Dendritic cell treated with granulocyte-macrophage colony-stimulating factor and Interleukin-4, amounts not matched to agents 40 ng/mL and 50 ng/mL, for 4 days (primary cell): Measurements from ENCODE around the gene KCND3.

Experiments used
- H3K27ac Mint-ChIP-seq: one replicate; pipeline ENCODE4 v1.8.0; 2022; ENCODE audit warnings: mild to moderate bottlenecking, mixed read lengths
- H3K27me3 Mint-ChIP-seq: one replicate; pipeline ENCODE4 v1.8.0; 2022; ENCODE audit warnings: mild to moderate bottlenecking, mixed read lengths
- H3K36me3 Mint-ChIP-seq: one replicate; pipeline ENCODE4 v1.8.0; 2022; ENCODE audit warnings: low read depth, mixed read lengths
- H3K4me1 Mint-ChIP-seq: one replicate; pipeline ENCODE4 v1.8.0; 2022; ENCODE audit warnings: low read depth, mixed read lengths
- H3K4me3 Mint-ChIP-seq: one replicate; pipeline ENCODE4 v1.8.0; 2022; ENCODE audit warnings: mild to moderate bottlenecking, moderate library complexity, mixed read lengths
- H3K9me3 Mint-ChIP-seq: one replicate; pipeline ENCODE4 v1.8.0; 2022; ENCODE audit warnings: mixed read lengths
- intact Hi-C: fragments of 100-400 bp; cut with micrococcal nuclease; formaldehyde crosslinking; loops from one replicate; pipeline ENCODE4 v1.15.0; 2022

Gene KCND3

DNA sequence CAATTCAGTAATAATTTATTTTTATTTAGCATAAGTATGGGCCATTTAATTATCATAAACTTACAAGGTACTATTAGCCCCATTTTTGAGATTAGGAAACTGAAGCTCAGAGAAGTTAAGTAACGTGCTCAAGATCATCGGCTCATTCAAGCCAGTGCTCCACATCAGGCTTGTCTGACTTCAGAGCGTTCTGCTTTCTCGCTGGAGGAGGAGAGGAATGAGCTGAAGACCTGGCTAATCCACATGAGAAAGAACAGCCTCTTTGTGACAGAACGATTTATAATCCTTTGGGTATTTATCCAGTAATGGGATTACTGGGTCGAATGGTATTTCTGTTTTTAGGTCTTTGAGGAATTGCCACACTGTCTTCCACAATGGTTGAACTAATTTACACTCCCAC, 194.1 kb downstream of the KCND3 start:
- Mint-ChIP-seq H3K4me1 (peaks cover 7% of the 10 kb centered on the region), H3K36me3 (no peaks in the 10 kb centered on the region), H3K4me3 (no peak overlapping the region), H3K9me3 (no peaks in the 10 kb centered on the region), H3K27ac (no peak overlapping the region), H3K27me3 (peaks cover 15% of the 10 kb centered on the region)
- intact Hi-C loops, result no loop called here

DNA sequence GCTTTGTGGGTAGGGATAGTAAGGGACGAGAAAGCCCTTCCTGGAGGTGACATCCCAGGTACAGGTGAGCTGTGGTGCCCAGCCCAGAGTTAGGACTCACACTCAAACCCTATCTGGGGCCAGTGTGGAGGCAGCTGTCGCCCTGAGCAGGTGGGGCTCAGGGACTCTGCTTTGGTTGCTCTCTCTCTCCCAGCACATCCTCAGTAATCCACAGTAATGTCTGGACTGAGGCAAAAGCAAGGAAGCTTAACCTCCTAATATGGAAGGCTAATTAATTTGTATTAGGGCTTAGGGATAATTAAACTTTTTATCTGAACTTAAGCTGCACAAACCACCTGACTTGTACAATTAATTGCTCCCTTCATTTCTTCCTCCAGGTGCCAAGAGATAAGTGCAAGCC, 195.5 kb downstream of the KCND3 start:
- Mint-ChIP-seq H3K4me1 (peaks cover 7% of the 10 kb centered on the region), H3K27ac (no peak overlapping the region), H3K27me3 (peaks cover 16% of the 10 kb centered on the region), H3K36me3 (no peaks in the 10 kb centered on the region), H3K4me3 (no peak overlapping the region), H3K9me3 (no peaks in the 10 kb centered on the region)
- intact Hi-C loops, result no loop called here

DNA sequence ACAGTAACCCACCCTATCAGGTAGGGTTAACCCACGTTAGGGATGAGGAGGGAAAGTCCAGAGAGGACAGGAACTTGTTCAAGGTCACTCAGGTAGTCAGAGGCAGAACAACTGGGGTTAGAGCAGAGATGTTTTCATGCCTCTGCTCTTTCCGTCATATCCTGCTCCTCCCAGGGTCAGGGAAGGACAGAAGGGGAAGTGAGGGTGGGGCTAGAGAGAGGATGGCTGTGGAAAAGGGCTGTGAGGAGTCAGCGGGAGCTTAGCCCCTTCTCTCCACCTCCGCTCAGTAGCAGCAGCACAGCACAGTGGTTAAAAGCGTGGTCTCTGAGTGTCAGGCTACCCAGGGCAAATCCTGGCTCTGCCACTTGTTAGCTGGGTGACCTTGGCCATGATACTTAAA, 197.2 kb downstream of the KCND3 start:
- Mint-ChIP-seq H3K4me1 (peaks cover 7% of the 10 kb centered on the region), H3K36me3 (no peaks in the 10 kb centered on the region), H3K4me3 (no peak overlapping the region), H3K27me3 (peaks cover 16% of the 10 kb centered on the region), H3K27ac (no peak overlapping the region), H3K9me3 (no peaks in the 10 kb centered on the region)
- intact Hi-C loops, result no loop called here

DNA sequence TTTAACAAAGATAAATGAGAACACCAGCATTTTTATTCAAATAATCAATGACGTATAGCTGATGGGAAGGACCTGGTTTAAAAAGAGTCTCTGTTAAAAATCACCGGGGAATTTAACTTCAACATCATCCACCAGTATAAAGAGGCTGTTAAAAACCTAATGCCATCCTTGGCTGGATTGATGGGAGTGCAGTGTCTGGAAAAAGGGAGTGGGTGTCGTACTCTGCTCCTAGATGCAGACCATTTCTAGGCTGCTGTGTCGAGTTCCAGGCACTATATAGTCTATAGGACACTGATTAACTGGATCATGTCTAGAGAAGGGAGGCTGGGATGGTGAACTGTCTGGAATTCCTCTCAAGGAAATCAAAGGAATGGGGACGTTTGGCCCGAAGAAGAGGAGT, 197.7 kb downstream of the KCND3 start:
- H3K27me3 Mint-ChIP-seq, result peaks cover 16% of the 10 kb centered on the region
- H3K36me3 Mint-ChIP-seq, result no peaks in the 10 kb centered on the region
- H3K9me3 Mint-ChIP-seq, result no peaks in the 10 kb centered on the region
- H3K4me1 Mint-ChIP-seq, result peaks cover 7% of the 10 kb centered on the region
- H3K4me3 Mint-ChIP-seq, result no peak overlapping the region
- intact Hi-C loops, result no loop called here
- H3K27ac Mint-ChIP-seq, result no peak overlapping the region

DNA sequence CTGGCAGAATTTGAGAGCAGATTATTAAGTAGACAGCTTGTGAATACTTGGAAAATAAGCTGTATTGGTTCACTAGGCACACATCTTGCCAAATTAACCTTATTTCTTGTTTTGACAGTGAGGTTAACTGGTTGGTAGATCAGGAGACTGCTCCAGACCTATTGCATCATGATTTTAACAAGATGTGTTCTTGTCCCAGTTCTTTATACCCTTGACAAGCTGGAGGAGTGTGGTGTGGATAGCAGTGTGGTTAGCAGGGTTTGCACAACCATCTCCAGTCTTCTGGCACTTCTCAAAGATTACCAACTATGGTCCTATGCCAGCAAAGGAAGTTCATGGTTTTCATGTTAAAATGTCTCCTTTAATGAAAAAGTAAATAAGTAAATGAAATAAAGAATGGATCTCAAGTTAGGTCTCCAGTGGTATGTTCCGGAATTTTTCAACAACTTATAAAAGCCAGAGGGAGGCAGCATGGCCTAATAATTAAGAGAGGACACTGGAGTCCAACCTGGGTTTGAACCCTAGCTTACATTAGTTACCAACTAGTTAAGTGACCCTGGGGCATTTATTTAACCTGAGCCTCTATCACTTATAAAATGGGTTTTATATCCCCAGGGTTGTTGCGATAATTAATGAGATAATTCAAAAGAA, 199.7 kb downstream of the KCND3 start:
- intact Hi-C loops, result no loop called here
- no peaks in the 10 kb centered on the region for H3K9me3 Mint-ChIP-seq

DNA sequence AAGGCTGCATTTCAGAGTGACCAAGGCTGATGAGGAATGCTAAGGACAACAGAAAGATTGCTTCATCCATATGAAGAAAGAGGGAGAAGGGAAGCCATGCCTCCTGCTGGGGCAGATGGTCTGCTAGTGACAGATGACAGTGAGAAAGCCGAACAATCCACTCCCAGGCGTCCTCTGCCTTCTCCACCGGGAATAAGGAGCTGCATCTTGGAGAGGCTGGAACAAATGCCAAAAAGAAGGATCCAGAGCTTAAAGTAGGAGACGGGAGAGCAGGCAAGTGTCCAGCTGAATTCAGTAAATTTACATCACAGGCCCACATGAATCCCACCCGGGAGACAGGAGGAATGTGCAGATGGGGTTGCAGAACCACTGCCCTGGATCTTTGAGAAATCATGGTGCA, 200.3 kb downstream of the KCND3 start:
- H3K4me1 Mint-ChIP-seq, result peaks cover 7% of the 10 kb centered on the region
- no peaks in the 10 kb centered on the region for H3K36me3 Mint-ChIP-seq
- no peak overlapping the region for H3K27ac Mint-ChIP-seq
- intact Hi-C loops, result no loop called here
- H3K9me3 Mint-ChIP-seq, result no peaks in the 10 kb centered on the region
- H3K27me3 Mint-ChIP-seq, result peaks cover 21% of the 10 kb centered on the region
- no peak overlapping the region for H3K4me3 Mint-ChIP-seq

More for the DNA sequence above, 199.7 kb downstream of the KCND3 start:
- Mint-ChIP-seq H3K27me3 (peaks cover 21% of the 10 kb centered on the region), H3K27ac (no peak overlapping the region), H3K36me3 (no peaks in the 10 kb centered on the region), H3K4me1 (peaks cover 7% of the 10 kb centered on the region), H3K4me3 (no peak overlapping the region)

DNA sequence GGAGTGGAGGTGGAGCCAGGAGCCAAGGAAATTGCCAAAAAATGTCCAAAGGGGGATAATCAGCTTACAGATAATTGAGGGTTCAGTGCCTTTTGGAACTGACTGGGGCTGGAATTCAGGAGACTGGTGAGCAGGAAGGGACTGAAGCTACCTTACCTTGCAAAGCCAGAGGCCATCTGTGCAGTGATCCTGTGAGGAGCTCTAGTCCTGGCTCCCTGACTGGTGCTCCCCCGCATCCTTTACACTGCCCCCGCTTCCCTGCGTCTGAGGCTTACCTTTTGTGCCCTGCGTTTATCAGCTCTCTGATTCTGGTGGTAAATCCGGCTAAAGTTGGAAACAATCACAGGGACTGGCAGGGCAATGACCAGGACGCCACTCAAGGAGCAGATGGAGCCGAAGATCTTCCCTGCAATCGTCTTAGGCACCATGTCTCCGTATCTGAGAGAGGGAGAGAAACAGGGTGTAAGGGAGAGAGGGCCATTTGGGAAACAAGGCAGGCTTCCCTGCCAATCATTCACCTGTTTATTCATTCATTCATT, 202.7 kb downstream of the KCND3 start:
- peaks cover 15% of the 10 kb centered on the region for H3K27me3 Mint-ChIP-seq
- H3K4me1 Mint-ChIP-seq, result no peaks in the 10 kb centered on the region
- no peak overlapping the region for H3K27ac Mint-ChIP-seq
- intact Hi-C loops, result no loop called here
- H3K9me3 Mint-ChIP-seq, result no peaks in the 10 kb centered on the region
- H3K36me3 Mint-ChIP-seq, result no peaks in the 10 kb centered on the region
- H3K4me3 Mint-ChIP-seq, result no peak overlapping the region

DNA sequence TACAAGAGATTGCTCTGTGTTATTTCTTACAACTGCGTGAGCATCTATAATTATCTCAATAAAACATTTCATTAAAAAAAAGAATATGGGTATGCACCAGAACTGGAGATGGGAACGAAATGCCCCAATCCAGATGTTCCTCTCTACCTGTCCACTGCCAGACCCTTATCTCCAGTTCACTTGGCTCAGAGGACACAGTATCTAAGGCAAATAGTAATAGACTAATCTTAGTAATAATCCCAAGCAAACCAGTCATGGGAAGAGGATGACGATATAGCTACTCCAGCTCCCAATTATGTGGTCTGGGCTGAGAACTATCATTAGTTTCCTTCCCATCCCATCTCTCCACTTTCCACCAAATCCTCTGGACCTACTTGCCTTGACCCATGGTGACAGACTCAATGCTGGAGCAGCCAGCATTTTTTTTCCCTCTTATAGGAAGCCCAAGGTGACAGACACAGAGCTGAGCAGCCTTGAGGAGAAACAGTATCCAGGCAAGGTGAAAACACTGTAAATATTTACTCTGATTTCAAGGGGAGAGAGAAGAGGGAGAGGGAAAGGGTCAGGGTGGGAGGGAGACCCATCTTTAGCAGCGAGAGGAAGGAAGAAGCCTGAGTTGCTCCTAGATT, 205.1 kb downstream of the KCND3 start:
- Mint-ChIP-seq H3K4me1 (no peaks in the 10 kb centered on the region), H3K27me3 (peaks cover 15% of the 10 kb centered on the region), H3K36me3 (no peaks in the 10 kb centered on the region), H3K27ac (no peak overlapping the region), H3K9me3 (no peaks in the 10 kb centered on the region), H3K4me3 (no peak overlapping the region)
- intact Hi-C loops, result no loop called here

DNA sequence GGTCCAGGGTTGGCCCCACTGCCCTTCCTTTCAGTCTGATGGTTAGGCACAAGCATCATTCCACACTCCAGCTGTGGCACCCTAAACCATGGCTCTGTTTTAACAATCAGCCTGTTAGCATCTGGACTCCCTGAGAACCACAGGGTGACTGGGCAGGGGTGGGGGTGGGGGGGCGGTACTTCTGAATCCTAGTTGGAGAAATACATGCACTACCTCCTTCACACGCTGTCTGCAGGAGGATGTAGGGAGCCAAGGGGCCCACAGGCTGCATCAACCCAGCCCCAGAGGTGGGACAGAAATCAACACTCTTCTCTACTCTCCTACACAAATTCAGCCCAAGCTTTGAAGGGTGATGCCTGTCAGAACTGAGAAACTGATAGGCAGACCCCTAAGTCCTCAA, 209.9 kb downstream of the KCND3 start:
- Mint-ChIP-seq H3K4me3 (no peak overlapping the region), H3K4me1 (peaks cover 5% of the 10 kb centered on the region), H3K9me3 (no peaks in the 10 kb centered on the region), H3K27me3 (peaks cover 14% of the 10 kb centered on the region), H3K27ac (no peak overlapping the region), H3K36me3 (no peaks in the 10 kb centered on the region)
- intact Hi-C loops, result no loop called here

DNA sequence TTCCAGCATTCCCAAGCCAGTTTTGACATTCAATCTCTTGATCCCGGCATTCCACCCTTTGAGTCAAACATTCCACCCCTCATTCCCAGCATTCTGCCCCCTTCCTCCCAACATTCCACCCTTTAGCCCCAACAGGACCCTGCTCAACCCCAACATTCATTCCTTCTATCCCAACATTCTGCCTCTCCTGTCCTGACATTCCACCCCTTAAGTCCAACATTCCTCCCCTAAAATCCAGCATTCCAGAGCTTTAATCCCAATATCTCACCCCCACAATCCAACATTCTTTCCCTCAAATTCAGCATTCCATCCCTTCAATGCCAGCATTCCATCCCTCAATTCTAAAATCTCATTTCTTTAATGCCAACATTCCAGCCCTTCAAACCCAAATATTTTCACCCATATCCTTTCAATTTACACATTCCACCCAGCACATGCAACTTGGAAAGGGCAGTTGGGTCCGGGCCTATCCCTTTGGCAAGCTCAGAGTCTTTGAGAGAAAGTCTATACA, 210.9 kb downstream of the KCND3 start:
- Mint-ChIP-seq H3K4me3 (no peak overlapping the region), H3K27me3 (peaks cover 12% of the 10 kb centered on the region), H3K4me1 (peaks cover 5% of the 10 kb centered on the region), H3K27ac (no peak overlapping the region), H3K36me3 (no peaks in the 10 kb centered on the region), H3K9me3 (no peaks in the 10 kb centered on the region)
- intact Hi-C loops, result no loop called here

DNA sequence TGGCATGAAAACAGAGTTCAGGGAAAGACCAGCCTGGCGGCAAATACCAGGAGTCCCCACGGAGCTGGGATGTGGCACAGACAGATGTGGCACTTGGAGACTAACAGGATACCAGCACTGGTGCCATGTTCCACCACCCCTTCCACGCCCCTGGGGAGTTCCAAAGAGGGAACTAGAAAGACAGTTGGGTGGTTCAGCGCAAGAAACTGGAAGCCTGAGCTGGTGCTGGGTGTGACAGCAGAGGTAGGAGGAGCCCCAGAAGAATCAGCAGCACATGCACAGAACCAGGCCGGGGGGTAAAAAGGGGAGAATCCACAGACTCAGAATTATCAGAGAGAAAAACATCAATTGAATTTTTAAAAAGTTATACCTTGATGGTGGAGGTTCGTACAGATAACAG, 211.4 kb downstream of the KCND3 start:
- Mint-ChIP-seq H3K9me3 (no peaks in the 10 kb centered on the region), H3K36me3 (no peaks in the 10 kb centered on the region), H3K27me3 (peaks cover 12% of the 10 kb centered on the region), H3K27ac (no peak overlapping the region), H3K4me1 (peaks cover 5% of the 10 kb centered on the region), H3K4me3 (no peak overlapping the region)
- intact Hi-C loops, result no loop called here

DNA sequence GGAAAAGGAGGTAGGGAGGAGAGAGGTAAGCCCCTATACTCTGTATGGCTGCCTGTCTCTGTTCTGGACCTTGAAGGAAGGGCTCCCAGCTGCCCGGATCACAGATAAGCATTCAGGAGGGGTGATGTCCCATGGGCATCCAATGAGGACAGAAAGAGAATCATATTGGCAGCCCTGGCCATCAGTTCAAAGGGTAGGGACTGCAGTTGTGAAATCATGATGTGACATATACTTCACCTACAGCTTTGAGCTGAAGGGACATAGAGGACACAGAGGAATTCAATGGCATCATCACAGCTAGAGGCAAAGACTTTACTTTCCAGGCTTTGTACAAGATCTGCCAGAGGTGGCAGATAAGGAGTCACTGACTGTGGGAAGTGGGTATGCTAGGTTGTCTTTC, 212.2 kb downstream of the KCND3 start:
- no peak overlapping the region for H3K4me3 Mint-ChIP-seq
- H3K27ac Mint-ChIP-seq, result no peak overlapping the region
- H3K9me3 Mint-ChIP-seq, result no peaks in the 10 kb centered on the region
- H3K36me3 Mint-ChIP-seq, result no peaks in the 10 kb centered on the region
- peaks cover 12% of the 10 kb centered on the region for H3K27me3 Mint-ChIP-seq
- intact Hi-C loops, result no loop called here
- peaks cover 5% of the 10 kb centered on the region for H3K4me1 Mint-ChIP-seq

DNA sequence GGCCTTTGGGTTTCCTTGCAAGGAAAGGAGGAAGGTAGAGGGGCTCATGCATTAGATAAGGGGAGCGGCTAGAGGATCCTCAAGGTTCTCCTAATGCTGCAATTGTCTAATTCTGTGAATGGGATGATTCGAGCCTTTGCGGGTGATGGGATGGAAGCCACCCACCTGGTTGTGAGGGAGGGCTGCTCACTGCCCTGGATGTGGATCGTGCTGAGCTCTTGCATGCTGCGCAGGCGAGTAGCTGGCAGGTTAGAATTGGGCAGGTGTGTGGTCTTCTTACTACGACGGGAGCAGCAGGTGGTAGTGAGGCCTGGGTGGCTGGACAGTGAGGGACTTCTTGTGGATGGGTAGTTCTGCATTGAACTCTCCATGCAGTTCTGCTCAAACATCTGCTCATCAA, 212.6 kb downstream of the KCND3 start:
- intact Hi-C loops, result no loop called here
- no peaks in the 10 kb centered on the region for H3K36me3 Mint-ChIP-seq
- H3K4me1 Mint-ChIP-seq, result peaks cover 5% of the 10 kb centered on the region
- peaks cover 12% of the 10 kb centered on the region for H3K27me3 Mint-ChIP-seq
- no peak overlapping the region for H3K4me3 Mint-ChIP-seq
- no peaks in the 10 kb centered on the region for H3K9me3 Mint-ChIP-seq
- no peak overlapping the region for H3K27ac Mint-ChIP-seq

DNA sequence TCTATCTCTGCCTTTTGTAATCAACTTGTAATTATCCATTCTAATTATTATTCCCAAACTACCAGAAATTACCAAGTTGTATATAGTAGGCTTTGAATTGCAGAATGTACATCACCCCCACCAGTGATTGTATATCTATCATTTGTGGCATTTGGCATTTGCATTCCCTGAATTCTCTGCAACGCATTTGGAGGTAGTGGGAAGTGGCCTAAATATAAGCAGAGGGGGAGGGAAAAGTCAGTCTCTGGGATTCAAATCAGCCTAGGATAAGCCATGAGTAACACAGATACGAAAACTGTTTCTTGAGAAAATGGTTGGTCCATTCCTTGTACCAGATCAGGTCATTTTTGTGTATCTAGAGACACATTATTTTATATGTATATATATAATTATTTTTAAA, 213.1 kb downstream of the KCND3 start:
- H3K27me3 Mint-ChIP-seq, result peaks cover 10% of the 10 kb centered on the region
- intact Hi-C loops, result no loop called here
- peaks cover 5% of the 10 kb centered on the region for H3K4me1 Mint-ChIP-seq
- H3K36me3 Mint-ChIP-seq, result no peaks in the 10 kb centered on the region
- no peak overlapping the region for H3K4me3 Mint-ChIP-seq
- no peaks in the 10 kb centered on the region for H3K9me3 Mint-ChIP-seq
- H3K27ac Mint-ChIP-seq, result no peak overlapping the region
